GM21737 (cell line): ENCODE measurements around the gene ZP3.
"Not testable (repeated sequence)": the region's sequence is repeated elsewhere in the genome, so short reads cannot be mapped to it uniquely, and the experiment has no call there.

Experiments used
- ATAC-seq: cut with Tn5 transposase; IDR thresholded peaks from one replicate; pipeline ENCODE4 v1.9.1; 2021; ENCODE audit warnings: mild to moderate bottlenecking, moderate library complexity; ENCODE audit not compliant: unreplicated experiment

Gene ZP3

GRCh38 chr7:76403780-76404494 lies 20.8 kb upstream of the ZP3 start:
- no peak for ATAC-seq

DNA sequence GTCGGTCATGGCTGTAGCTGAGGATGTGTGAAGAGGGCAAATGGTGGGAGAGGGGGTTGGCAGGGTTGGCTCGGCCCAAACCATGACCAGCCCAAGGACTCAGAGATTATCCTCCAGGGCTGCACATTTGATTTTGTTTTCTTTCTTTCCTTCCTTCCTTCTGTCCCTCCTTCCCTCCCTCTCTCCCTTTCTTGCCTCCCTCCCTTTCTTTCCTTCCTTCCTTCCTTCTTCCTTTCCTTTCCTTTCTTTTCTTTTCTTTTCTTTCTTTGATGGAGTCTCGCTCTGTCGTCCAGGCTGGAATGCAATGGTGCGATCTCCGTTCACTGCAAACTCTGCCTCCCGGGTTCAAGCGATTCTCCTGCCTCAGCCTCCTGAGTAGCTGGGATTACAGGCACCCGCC lies 19.0 kb upstream of the ZP3 start:
- no peak for ATAC-seq

GRCh38 chr7:76407718-76408117 lies 17.0 kb upstream of the ZP3 start:
- no peak for ATAC-seq

- no peak for ATAC-seq
Measured at GRCh38 chr7:76408121-76408560, 16.6 kb upstream of the ZP3 start.

DNA sequence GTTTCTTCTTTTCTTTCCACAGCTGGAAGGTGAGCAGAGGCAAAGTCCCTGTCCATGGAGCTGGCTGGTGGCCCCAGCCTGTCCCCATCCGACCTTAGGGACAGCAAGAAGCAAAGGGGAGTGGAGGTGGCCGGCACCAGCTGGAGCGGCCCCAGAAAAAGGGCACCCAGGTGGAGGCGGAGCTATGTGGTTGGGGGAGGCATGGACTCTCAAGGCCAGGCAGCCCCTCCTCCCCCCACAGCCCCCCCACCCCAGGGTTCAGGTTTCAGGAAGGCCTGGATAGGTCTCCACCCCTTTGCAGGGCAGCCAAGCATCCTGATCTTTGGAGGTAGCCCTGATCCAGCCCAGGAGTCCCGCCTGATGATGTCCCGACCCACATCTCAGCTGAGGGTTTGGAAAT lies 15.2 kb upstream of the ZP3 start, which contains the start of gene SSC4D:
SSC4D (minus strand) TSS at position 161 of the 400 bp plus-strand sequence. CDS start 5,258 bp downstream, outside the sequence.
- ATAC-seq: no peak

GRCh38 chr7:76411626-76412025 lies 13.1 kb upstream of the ZP3 start:
- ATAC-seq: no peak

DNA sequence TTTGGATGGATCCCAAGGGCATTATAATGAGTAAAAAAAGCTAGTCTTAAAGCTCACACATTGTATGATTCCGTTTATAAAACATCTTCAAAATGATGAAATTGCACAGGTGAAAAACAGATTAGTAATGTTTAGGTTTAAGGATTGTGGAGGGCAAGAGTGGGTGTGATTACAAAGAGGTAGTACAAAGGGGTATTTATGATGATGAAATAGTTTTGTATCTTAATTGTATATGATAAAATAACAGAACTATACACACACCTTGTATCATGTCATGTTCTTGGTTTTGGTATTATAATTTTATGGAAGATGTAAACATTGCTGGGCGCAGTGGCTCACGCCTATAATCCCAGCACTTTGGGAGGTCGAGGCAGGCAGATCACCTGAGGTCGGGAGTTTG lies 12.5 kb upstream of the ZP3 start:
- ATAC-seq: no peak

GRCh38 chr7:76417654-76418310 lies 7.0 kb upstream of the ZP3 start:
- ATAC-seq: not testable (repeated sequence)

- ATAC-seq: not testable (repeated sequence)
Measured at GRCh38 chr7:76421097-76421496, 3.7 kb upstream of the ZP3 start.

DNA sequence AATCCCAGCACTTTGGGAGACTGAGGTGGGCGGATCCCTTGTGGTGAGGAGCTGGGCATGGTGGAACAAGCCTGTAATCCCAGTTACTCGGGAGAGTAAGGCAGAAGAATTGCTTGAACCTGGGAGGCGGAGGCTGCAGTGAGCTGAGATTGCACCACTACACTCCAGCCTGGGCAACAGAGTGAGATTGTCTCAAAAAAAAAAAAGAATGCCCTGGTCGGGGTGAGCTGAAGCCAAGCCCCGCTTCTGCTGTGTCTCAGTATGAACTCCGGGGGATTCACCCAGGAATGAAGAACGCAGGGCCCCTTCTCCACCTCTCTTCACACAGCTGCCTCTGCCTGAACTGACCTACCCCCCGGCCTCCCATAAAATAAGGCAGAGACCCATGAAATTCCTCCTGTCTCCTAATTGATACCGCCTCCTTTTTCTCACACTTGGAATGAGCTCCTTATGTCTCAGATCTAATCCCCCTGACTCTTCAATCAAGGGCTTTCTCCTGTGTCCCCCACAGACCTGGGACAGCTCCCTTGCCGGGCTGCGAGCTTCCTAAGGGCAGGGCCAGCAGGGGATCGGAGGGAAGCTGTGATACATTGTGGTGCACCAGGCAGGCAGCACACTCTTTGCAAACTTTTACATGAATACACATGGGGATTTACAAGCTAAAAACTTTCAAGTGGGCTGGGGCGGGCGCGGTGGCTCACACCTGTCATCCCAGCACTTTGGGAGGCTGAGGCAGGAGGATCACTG lies 911 bp upstream of the ZP3 start:
- ATAC-seq: no peak

DNA sequence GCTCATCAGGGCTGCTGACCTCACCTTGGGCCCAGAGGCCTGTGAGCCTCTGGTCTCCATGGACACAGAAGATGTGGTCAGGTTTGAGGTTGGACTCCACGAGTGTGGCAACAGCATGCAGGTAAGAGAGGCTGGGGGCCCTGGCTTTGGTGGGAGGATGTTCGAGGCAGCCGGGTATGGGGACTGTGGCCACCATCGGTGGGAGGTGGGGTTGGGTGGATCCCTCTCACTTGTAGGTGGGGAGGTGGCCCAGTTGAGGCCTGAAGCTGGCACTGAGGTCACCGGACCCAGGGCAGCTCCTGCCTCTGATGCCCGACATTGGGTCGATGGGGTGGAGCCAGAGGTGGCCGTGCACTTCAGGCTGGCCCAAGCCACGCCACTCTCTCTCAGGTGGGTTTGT lies 406 bp downstream of the ZP3 start:
- ATAC-seq: no peak

DNA sequence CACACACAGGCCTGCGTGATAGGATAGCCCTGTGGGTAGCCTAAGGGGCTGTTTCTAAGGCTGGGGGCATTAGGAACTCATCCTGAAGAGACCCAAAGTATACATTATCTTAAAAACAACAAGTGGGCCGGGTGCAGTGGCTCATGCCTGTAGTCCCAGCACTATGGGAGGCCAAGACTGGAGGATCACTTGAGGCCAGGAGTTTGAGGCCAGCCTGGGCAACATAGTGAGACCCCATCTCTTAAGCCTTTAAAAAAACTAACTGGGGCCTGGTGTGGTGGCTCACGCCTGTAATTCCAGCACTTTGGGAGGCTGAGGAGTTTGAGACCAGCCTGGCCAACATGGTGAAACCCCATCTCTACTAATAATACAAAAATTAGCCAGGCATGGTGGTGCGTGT lies 808 bp downstream of the ZP3 start:
- not testable (repeated sequence) for ATAC-seq

GRCh38 chr7:76426246-76426645 lies 1.5 kb downstream of the ZP3 start:
- ATAC-seq: no peak

GRCh38 chr7:76427635-76428034 lies 2.9 kb downstream of the ZP3 start:
- no peak for ATAC-seq

DNA sequence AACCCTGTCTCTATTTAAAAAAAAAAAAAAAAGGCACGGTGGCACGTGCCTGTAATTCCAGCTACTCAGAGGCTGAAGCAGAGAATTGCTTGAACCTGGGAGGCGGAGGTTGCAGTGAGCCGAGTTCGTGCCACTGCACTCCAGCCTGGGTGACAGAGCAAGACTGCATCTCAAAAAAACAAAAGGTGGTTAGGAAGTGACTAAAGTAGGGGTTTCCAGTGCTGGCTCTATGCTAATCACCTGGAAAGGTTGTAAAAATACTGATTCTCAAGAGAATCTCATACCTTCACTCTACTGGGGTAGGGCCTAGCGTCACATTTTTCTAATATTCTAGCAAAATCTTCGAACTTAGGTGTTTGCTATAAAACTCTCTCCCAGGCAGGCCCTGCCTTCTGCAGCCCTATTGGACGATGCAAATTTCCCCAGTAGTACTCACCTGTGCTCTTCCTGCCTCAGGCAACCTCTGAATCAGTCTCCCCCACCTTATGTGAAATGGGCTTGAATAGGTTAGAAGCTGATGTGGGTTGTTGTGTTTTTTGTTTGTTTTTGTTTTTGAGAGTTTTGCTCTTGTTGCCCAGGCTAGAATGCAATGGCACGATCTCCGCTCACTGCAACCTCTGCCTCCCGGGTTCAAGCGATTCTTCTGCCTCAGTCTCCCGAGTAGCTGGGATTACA lies 3.5 kb downstream of the ZP3 start:
- no peak for ATAC-seq

GRCh38 chr7:76428868-76429805 lies 4.4 kb downstream of the ZP3 start:
- no peak for ATAC-seq

- ATAC-seq: no peak
Measured at GRCh38 chr7:76430211-76430610, 5.5 kb downstream of the ZP3 start.

- ATAC-seq: no peak
Measured at GRCh38 chr7:76430836-76431235, 6.1 kb downstream of the ZP3 start.

DNA sequence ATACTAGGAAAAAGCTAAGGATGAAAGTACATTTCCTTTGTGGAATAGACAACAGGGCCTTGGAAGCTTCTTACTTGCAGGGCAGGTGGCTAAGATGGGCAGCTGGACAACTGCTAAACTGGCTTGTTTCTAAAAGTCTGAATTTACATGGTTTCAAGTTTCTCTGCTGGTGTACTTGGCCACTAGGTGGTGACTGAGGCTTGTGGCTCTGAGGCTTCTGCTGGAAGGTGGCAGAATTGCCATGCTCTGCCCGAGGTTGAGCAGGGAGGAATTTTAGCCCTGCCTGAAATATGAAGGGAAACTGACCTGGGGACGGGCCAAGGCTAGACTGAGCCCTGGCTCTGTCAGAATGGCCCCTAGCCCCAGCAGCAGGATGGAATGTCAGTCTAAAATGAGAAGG lies 13.1 kb downstream of the ZP3 start:
- ATAC-seq: peak; percentile 67
